ENCODE results near the gene GPSM1. TPM values are rescaled to one million over a fixed set of nuclear protein-coding genes. Genes with fewer than 3 reads are reported as not detected.

Gene GPSM1
- total RNA-seq, 1 donor from 2014 or later: 59.4 TPM

- TF ChIP-seq EZH2 (IDR thresholded peaks at IDR 0.05; ENCODE audit: insufficient read depth, low read length) (no peak), CTCF (IDR thresholded peaks at IDR 0.05; ENCODE audit: insufficient read depth, low read depth, low read length) (no peak)
- DNase-seq (ENCODE audit: low read depth) (no peak), FAIRE-seq (no peak)
- peaks cover 27% of the 10 kb centered on the region for H3K4me1 ChIP-seq (ENCODE audit: insufficient read depth, low read length)
- no peak overlapping the region for H3K9ac ChIP-seq (ENCODE audit: low read length)
- H3K4me2 ChIP-seq (ENCODE audit: low read length): no peak overlapping the region
- Mint-ChIP-seq H3K27me3 (ENCODE audit: low read depth, unreplicated experiment) (no peaks in the 10 kb centered on the region), H3K4me3 (ENCODE audit: unreplicated experiment) (no peak overlapping the region), H3K4me1 (ENCODE audit: low read depth, unreplicated experiment) (peaks cover 2% of the 10 kb centered on the region), H3K9me3 (ENCODE audit: unreplicated experiment) (no peaks in the 10 kb centered on the region), H3K27ac (ENCODE audit: unreplicated experiment) (no peak overlapping the region), H3K36me3 (ENCODE audit: low read depth, unreplicated experiment) (peaks cover 5% of the 10 kb centered on the region)
- H4K20me1 ChIP-seq (ENCODE audit: insufficient read depth, low read length): peaks cover 74% of the 10 kb centered on the region
- H3K36me3 ChIP-seq (ENCODE audit: insufficient read depth, low read length): peaks cover 2% of the 10 kb centered on the region
- no peak overlapping the region for H2AFZ ChIP-seq (ENCODE audit: low read depth, low read length)
- H3K79me2 ChIP-seq (ENCODE audit: insufficient read depth, low read length): peaks cover 3% of the 10 kb centered on the region
- no peak overlapping the region for H3K27ac ChIP-seq (ENCODE audit: low read depth, low read length)
- H3K4me3 ChIP-seq (ENCODE audit: insufficient read depth, low read depth, low read length): no peak overlapping the region
- H3K27me3 ChIP-seq (ENCODE audit: insufficient read depth, low read length): no peaks in the 10 kb centered on the region
- H3K9me3 ChIP-seq (ENCODE audit: insufficient read depth, low read depth, low read length): no peaks in the 10 kb centered on the region
Measured at GRCh38 chr9:136340356-136341041, 13.2 kb downstream of the GPSM1 start.

DNA sequence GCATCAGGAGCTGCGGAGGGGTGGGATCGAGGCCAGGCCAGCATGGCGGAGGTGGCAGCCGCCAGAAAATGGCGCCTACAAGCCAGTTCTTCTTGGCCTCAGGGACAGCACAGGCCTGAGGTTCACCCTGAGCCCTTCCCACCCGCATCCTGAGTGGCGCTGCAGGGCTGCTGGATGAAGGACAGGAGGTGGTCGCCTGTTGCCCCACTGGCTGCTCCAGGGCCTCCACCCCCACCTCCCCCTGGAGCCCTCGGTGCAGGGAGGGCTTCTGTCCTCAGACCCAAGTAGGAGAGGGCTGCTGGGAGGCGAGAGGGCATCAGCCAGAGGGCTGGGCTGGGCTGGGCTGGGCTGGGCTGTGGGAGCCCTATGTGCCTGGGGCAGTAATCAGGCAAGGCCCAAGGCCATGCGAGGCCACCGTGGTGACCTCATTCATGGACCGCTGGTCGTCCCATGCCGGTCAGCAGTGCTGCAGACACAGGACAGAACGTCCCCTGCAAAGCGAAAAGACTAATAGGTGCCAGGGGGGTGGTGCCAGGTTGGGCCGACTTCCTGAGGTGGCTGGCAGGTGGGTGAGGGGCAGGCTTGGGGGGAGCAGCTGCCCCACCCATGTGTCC is 13.8 kb downstream of the GPSM1 start:
- DNase-seq (ENCODE audit: low read depth) (no peak), FAIRE-seq (no peak)
- no peak overlapping the region for H3K9ac ChIP-seq (ENCODE audit: low read length)
- no peak overlapping the region for H3K4me3 ChIP-seq (ENCODE audit: insufficient read depth, low read depth, low read length)
- Mint-ChIP-seq H3K4me3 (ENCODE audit: unreplicated experiment) (no peak overlapping the region), H3K9me3 (ENCODE audit: unreplicated experiment) (no peaks in the 10 kb centered on the region), H3K27me3 (ENCODE audit: low read depth, unreplicated experiment) (no peaks in the 10 kb centered on the region), H3K27ac (ENCODE audit: unreplicated experiment) (no peak overlapping the region), H3K4me1 (ENCODE audit: low read depth, unreplicated experiment) (peaks cover 2% of the 10 kb centered on the region), H3K36me3 (ENCODE audit: low read depth, unreplicated experiment) (peaks cover 5% of the 10 kb centered on the region)
- peaks cover 2% of the 10 kb centered on the region for H3K36me3 ChIP-seq (ENCODE audit: insufficient read depth, low read length)
- TF ChIP-seq EZH2 (IDR thresholded peaks at IDR 0.05; ENCODE audit: insufficient read depth, low read length): no peak
- no peak for TF ChIP-seq CTCF (IDR thresholded peaks at IDR 0.05; ENCODE audit: insufficient read depth, low read depth, low read length)
- peaks cover 70% of the 10 kb centered on the region for H4K20me1 ChIP-seq (ENCODE audit: insufficient read depth, low read length)
- no peak overlapping the region for H2AFZ ChIP-seq (ENCODE audit: low read depth, low read length)
- no peaks in the 10 kb centered on the region for H3K9me3 ChIP-seq (ENCODE audit: insufficient read depth, low read depth, low read length)
- no peaks in the 10 kb centered on the region for H3K79me2 ChIP-seq (ENCODE audit: insufficient read depth, low read length)
- H3K4me2 ChIP-seq (ENCODE audit: low read length): no peak overlapping the region
- no peaks in the 10 kb centered on the region for H3K27me3 ChIP-seq (ENCODE audit: insufficient read depth, low read length)
- H3K4me1 ChIP-seq (ENCODE audit: insufficient read depth, low read length): peaks cover 23% of the 10 kb centered on the region
- H3K27ac ChIP-seq (ENCODE audit: low read depth, low read length): no peak overlapping the region

DNA sequence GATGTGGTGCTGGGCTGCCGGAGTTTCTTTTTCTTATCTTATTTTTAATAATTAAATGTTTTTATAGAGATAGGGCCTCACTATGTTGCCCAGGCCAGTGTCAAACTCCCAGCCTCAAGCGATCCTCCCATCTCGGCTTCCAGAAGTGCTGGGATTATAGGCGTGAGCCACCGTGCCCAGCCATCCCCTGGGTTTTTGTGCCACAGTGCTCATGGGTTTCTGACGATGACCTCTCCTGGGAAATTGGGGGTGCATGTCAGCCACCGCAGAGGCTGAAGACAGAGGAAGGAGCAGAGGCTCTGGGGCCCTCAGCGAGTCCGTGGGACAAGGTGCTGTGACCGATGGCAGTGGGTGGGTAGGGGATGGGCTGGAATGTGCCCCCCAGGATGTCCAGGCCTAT is 14.4 kb downstream of the GPSM1 start:
- peaks cover 2% of the 10 kb centered on the region for H3K4me1 Mint-ChIP-seq (ENCODE audit: low read depth, unreplicated experiment)
- Histone ChIP-seq H3K4me1 (ENCODE audit: insufficient read depth, low read length) (peaks cover 17% of the 10 kb centered on the region), H3K27ac (ENCODE audit: low read depth, low read length) (no peak overlapping the region), H3K79me2 (ENCODE audit: insufficient read depth, low read length) (no peaks in the 10 kb centered on the region), H3K36me3 (ENCODE audit: insufficient read depth, low read length) (peaks cover 2% of the 10 kb centered on the region), H4K20me1 (ENCODE audit: insufficient read depth, low read length) (peaks cover 70% of the 10 kb centered on the region), H3K4me2 (ENCODE audit: low read length) (no peak overlapping the region), H2AFZ (ENCODE audit: low read depth, low read length) (no peak overlapping the region), H3K9me3 (ENCODE audit: insufficient read depth, low read depth, low read length) (no peaks in the 10 kb centered on the region), H3K4me3 (ENCODE audit: insufficient read depth, low read depth, low read length) (no peak overlapping the region), H3K27me3 (ENCODE audit: insufficient read depth, low read length) (no peaks in the 10 kb centered on the region), H3K9ac (ENCODE audit: low read length) (no peak overlapping the region)
- H3K36me3 Mint-ChIP-seq (ENCODE audit: low read depth, unreplicated experiment): peaks cover 5% of the 10 kb centered on the region
- H3K9me3 Mint-ChIP-seq (ENCODE audit: unreplicated experiment): no peaks in the 10 kb centered on the region
- no peaks in the 10 kb centered on the region for H3K27me3 Mint-ChIP-seq (ENCODE audit: low read depth, unreplicated experiment)
- DNase-seq (ENCODE audit: low read depth): no peak
- no peak overlapping the region for H3K4me3 Mint-ChIP-seq (ENCODE audit: unreplicated experiment)
- H3K27ac Mint-ChIP-seq (ENCODE audit: unreplicated experiment): no peak overlapping the region
- FAIRE-seq: no peak
- TF ChIP-seq EZH2 (IDR thresholded peaks at IDR 0.05; ENCODE audit: insufficient read depth, low read length) (no peak), CTCF (IDR thresholded peaks at IDR 0.05; ENCODE audit: insufficient read depth, low read depth, low read length) (no peak)
